Right lobe of liver (tissue), 6 donors: ENCODE data around the gene SDK1. TPM values are rescaled to one million over a fixed set of nuclear protein-coding genes. Genes with fewer than 3 reads are reported as not detected.
A peak's percentile ranks its signal among the peaks of the same experiment; 100 is the strongest.

Source experiments
- ATAC-seq, 4 donors: fragments of 200-7000 bp; cut with Tn5 transposase; one replicate each; pipeline ENCODE4 v1.9.1; 2020; ENCODE audit warnings: mild to moderate bottlenecking in 4 of 4, moderate library complexity in 4 of 4
- DNase-seq, 3 donors: peaks; one replicate each; pipeline ENCODE4 v3.0.0-alpha.2; 2020
- H3K27ac ChIP-seq, 3 donors: fragments of 200-600 bp; one replicate each; pipeline ENCODE4 v1.8.0; 2022
- H3K27me3 ChIP-seq, 2 donors: fragments of 200-600 bp; one replicate each; pipeline ENCODE4 v1.8.0; 2022
- H3K36me3 ChIP-seq, 4 donors: fragments of 200-600 bp; sonication (generic) in 1 of 4; one replicate each; pipeline versions ENCODE4 v1.5.1 to v1.8.0; 2017 to 2022; ENCODE audit warnings: control low read depth in 1 of 4
- H3K4me1 ChIP-seq, 4 donors: fragments of 200-600 bp; sonication (generic) in 1 of 4; one replicate each; pipeline versions ENCODE4 v1.5.1 to v1.8.0; 2017 to 2022; ENCODE audit warnings: control low read depth in 1 of 4
- H3K4me3 ChIP-seq, 3 donors: fragments of 200-600 bp; one replicate each; pipeline ENCODE4 v1.8.0; 2022
- H3K9me3 ChIP-seq, 4 donors: fragments of 200-600 bp; sonication (generic) in 1 of 4; one replicate each; pipeline versions ENCODE4 v1.5.1 to v1.8.0; 2017 to 2022; ENCODE audit warnings: control low read depth in 1 of 4
- POLR2A ChIP-seq: fragments of 450-650 bp; IDR thresholded peaks from one replicate; pipeline ENCODE4 v1.6.1; 2017; ENCODE audit warnings: antibody characterized with exemption, mild to moderate bottlenecking
- WGBS: methylation state at CpG from one replicate; pipeline ENCODE4 v1.1.6; 2018; ENCODE audit warnings: low coverage, low lambda C conversion rate; ENCODE audit not compliant: insufficient coverage; ENCODE audit errors: missing lambda C conversion rate; 5-methylcytosine and 5-hydroxymethylcytosine counted together
- intact Hi-C, 2 donors: fragments of 100-400 bp; cut with DNase I; formaldehyde crosslinking; loops; one replicate each; pipeline versions ENCODE4 v1.11.2 to v1.14.1; 2022
- total RNA-seq, 6 experiments: library from RNA; depleted of rRNA in 2 of 6; stranded (reverse); fragments of >200 nt in 2 of 6; fragmentation: NEBNext Ultra II Directional in 3 of 6; extraction: Animal tissue kit (Norgen Biotek cat#: 25700) in 3 of 6; gene quantifications; one replicate each; pipeline versions ENCODE4 v1.1.0 to v1.2.4, GENCODE V29; 2016 to 2023
- TF ChIP-seq, protein P1 (sequence below), 4 donors: fragments of 200-600 bp in 3 of 4; fragments of 450-650 bp in 1 of 4; IDR thresholded peaks; one replicate each; pipeline versions ENCODE4 v1.5.1 to v1.8.0; 2016 to 2022; ENCODE audit warnings: antibody characterized with exemption in 4 of 4, mild to moderate bottlenecking in 2 of 4
- donor health status: DM: no; HTN: yes; CAD: no.
- donor health status: DM: no; HTN: no; CAD: no.
- donor health status: DM: no; HTN: no; CAD: no.
- donor health status: DM: no; HTN: yes; CAD: no.
- donor health status: DM: no; HTN: yes; CAD: no.

Gene SDK1
- total RNA-seq, 6 experiments from 2014 or later = 0.07 to 1.4 (median 0.65) TPM

DNA sequence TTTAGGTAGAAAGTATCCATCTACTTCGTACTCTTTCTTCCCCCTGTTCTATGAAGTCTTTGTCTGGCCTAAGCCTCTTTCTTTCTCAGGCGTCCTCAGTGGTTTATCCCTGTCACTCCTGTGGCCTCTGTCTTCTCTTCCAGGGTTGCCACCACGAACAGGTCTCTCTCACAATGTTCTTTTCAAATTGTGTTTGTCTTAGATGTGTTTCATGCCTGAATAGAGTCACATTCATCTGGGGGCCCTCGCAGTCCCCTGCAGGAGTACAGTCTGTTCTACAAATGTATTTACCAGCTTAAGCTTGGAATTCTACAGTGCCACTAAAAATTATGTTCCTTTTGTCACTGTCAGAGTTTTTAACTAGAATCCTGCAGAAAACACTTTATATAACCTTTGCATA lies 700.7 kb downstream of the SDK1 start:
- no peak for ATAC-seq
- intact Hi-C loops = no loop called here
- no peaks in the 10 kb centered on the region for H3K36me3 ChIP-seq
- TF ChIP-seq, protein P1, sequence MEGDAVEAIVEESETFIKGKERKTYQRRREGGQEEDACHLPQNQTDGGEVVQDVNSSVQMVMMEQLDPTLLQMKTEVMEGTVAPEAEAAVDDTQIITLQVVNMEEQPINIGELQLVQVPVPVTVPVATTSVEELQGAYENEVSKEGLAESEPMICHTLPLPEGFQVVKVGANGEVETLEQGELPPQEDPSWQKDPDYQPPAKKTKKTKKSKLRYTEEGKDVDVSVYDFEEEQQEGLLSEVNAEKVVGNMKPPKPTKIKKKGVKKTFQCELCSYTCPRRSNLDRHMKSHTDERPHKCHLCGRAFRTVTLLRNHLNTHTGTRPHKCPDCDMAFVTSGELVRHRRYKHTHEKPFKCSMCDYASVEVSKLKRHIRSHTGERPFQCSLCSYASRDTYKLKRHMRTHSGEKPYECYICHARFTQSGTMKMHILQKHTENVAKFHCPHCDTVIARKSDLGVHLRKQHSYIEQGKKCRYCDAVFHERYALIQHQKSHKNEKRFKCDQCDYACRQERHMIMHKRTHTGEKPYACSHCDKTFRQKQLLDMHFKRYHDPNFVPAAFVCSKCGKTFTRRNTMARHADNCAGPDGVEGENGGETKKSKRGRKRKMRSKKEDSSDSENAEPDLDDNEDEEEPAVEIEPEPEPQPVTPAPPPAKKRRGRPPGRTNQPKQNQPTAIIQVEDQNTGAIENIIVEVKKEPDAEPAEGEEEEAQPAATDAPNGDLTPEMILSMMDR (IDR thresholded peaks at IDR 0.05) = no peak
- TF ChIP-seq POLR2A = no peak
- 59% methylated on average over 4 of the region's 4 CpGs for WGBS
- H3K9me3 ChIP-seq = no peaks in the 10 kb centered on the region
- H3K4me3 ChIP-seq = no peak overlapping the region
- H3K27me3 ChIP-seq = no peaks in the 10 kb centered on the region
- peaks cover 0 to 5% (median 0%) of the 10 kb centered on the region in 4 donors for H3K4me1 ChIP-seq
- H3K27ac ChIP-seq = no peak overlapping the region
- no peak for DNase-seq

DNA sequence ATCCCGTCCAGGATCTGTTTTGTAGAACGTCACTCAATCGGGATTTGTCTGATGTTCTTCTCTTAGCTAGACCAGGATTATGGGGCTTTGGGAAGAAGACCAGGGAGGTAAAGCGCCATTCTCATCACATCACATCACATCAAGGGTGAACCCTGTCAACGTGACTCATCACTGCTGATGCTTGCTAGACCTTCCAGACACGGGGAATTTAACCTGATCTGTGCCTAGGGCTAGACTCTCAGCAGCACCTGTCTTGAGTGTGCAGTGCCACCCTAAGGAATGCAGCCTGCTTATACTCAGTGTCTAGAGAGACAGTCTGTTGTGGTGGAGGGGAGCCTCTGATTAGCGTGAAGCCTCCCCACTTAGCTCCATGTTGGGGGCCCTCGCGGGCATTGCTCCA lies 702.5 kb downstream of the SDK1 start:
- H3K9me3 ChIP-seq = no peaks in the 10 kb centered on the region
- H3K4me3 ChIP-seq = no peak overlapping the region
- H3K4me1 ChIP-seq = peaks cover 0 to 5% (median 0%) of the 10 kb centered on the region in 4 donors
- intact Hi-C loops = no loop called here
- H3K27me3 ChIP-seq = no peaks in the 10 kb centered on the region
- H3K36me3 ChIP-seq = no peaks in the 10 kb centered on the region
- ATAC-seq (no peak), DNase-seq (no peak)
- no peak for TF ChIP-seq POLR2A
- TF ChIP-seq, protein P1 (IDR thresholded peaks at IDR 0.05) = no peak
- 67% methylated on average over 3 of the region's 9 CpGs for WGBS
- no peak overlapping the region for H3K27ac ChIP-seq

DNA sequence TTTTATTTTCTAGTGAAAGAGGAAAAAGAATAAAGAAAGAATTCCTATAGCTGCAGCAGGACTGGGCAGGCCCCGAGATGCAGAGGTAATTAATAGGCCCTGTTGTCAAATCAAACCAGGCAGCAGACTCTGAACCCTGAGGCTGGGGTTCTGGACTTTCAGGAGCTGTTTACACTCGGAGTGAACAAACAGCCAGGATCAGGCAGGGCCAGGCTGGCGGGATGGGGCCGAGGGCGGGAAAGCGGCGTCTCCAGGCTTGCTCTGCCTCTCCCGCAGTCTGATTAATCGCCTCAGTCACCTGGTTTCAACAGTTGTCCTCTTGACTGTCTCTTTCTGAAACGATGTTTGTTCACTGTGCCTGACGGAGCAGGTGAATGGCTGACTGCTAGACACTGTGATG lies 705.6 kb downstream of the SDK1 start:
- intact Hi-C loops = no loop called here
- ATAC-seq = peak; percentile 97 to 99 (median 99)
- no peak overlapping the region for H3K4me3 ChIP-seq
- no peaks in the 10 kb centered on the region for H3K36me3 ChIP-seq
- H3K9me3 ChIP-seq = no peaks in the 10 kb centered on the region
- H3K27me3 ChIP-seq = no peaks in the 10 kb centered on the region
- H3K27ac ChIP-seq = no peak overlapping the region
- peaks cover 0 to 5% (median 0%) of the 10 kb centered on the region in 4 donors for H3K4me1 ChIP-seq
- DNase-seq = peak; percentile 65 to 71 (median 71)
- WGBS = 31% methylated on average over 6 of the region's 11 CpGs
- TF ChIP-seq POLR2A = no peak
- TF ChIP-seq, protein P1 (IDR thresholded peaks at IDR 0.05) = no peak

DNA sequence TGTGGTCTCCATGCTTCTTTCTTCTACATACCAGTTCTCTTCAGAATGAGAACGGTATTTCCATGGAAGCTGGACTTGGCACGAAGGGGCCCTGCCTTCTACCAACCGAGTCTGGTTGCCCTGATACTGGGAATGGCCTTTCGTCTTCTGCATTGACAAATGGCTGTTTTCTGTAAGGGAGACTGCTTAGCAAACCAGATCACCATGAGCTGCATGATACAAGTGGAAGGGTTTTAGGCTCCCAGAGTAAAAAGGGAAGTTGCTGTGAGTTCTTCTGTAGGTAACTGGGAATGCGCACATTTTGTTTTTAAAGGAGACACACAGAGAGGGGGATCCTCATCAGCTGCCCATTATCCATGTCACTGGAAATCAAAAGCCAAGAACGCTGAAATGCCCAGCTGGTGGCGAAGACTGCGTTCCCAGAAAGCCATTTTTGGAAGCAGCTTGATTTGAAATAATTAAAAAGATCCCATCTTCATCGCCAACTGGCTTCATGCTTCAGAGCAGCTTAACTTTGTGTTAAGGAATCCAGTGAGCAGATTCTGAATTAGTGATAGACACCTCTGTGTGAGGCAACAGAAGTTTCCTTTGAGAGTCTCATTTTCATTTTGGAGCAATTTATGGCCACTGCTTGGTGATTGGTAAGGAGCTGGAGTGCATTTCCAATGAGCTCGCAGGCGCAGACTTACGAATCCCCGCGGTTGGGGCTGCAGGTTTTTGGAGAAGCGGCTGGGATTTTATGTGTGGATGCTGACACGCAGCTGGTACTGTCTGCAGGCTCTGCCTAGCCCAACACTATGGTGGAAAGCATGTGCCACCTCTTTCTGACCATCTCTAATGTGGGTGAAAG lies 708.4 kb downstream of the SDK1 start:
- Histone ChIP-seq H3K36me3 (no peaks in the 10 kb centered on the region), H3K4me1 (peaks cover 0 to 15% (median 0%) of the 10 kb centered on the region in 4 donors), H3K9me3 (no peaks in the 10 kb centered on the region), H3K4me3 (no peak overlapping the region), H3K27me3 (no peaks in the 10 kb centered on the region), H3K27ac (no peak overlapping the region)
- intact Hi-C loops = no loop called here
- DNase-seq = no peak
- TF ChIP-seq, protein P1 (IDR thresholded peaks at IDR 0.05) = no peak
- no peak for TF ChIP-seq POLR2A
- no peak for ATAC-seq
- 69% methylated on average over 8 of the region's 16 CpGs for WGBS
